ENCODE data around the gene PAX5.

DNA sequence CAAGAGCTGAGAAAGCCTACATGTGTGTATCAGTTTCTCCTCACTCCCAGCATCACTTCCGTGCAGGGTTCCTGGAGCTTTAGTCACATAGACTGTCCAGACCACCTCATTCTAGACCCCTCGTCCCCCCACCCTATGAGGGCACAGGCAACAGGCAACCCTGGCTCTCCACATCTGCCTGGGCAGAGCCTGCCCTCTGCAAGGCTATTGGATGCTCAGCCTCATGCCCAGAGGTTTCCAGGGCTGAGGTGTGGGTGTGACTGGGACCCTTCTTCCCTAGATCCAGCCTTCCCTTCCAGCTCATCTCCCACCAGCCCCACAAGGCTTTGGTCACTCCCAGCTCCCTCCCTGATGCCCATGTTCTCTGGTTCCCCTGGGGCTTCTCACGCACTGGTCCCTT, 161.4 kb downstream of the PAX5 start:
- TF ChIP-seq, protein P1, sequence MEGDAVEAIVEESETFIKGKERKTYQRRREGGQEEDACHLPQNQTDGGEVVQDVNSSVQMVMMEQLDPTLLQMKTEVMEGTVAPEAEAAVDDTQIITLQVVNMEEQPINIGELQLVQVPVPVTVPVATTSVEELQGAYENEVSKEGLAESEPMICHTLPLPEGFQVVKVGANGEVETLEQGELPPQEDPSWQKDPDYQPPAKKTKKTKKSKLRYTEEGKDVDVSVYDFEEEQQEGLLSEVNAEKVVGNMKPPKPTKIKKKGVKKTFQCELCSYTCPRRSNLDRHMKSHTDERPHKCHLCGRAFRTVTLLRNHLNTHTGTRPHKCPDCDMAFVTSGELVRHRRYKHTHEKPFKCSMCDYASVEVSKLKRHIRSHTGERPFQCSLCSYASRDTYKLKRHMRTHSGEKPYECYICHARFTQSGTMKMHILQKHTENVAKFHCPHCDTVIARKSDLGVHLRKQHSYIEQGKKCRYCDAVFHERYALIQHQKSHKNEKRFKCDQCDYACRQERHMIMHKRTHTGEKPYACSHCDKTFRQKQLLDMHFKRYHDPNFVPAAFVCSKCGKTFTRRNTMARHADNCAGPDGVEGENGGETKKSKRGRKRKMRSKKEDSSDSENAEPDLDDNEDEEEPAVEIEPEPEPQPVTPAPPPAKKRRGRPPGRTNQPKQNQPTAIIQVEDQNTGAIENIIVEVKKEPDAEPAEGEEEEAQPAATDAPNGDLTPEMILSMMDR (IDR thresholded peaks at IDR 0.05; ENCODE audit: borderline replicate concordance, extremely low read depth, low read length, poor library complexity, severe bottlenecking) = no peak
- TF ChIP-seq EZH2 (IDR thresholded peaks at IDR 0.05; ENCODE audit: borderline replicate concordance, low read depth, low read length, severe bottlenecking) = no peak
